Neural cell (in vitro differentiated cells): Measurements from ENCODE around the gene BTF3L4. TPM values are rescaled to one million over a fixed set of nuclear protein-coding genes. Genes with fewer than 3 reads are reported as not detected.

ENCODE experiments used
- H2AFZ ChIP-seq: fragments of 200-600, 300-800 bp; sonication (generic), shearing (Covaris generic); 2 replicates; pipeline ENCODE4 v1.6.0; 2014; ENCODE audit warnings: low read depth, mild to moderate bottlenecking, antibody characterized with exemption, low read length, moderate library complexity
- H3F3A ChIP-seq: fragments of 200-600 bp; shearing (Covaris generic); 2 replicates; pipeline ENCODE4 v1.6.1; 2016; ENCODE audit warnings: mild to moderate bottlenecking, moderate library complexity, mixed read lengths, antibody characterized with exemption, low read length; ENCODE audit not compliant: insufficient read depth, poor library complexity, severe bottlenecking
- H3K27ac ChIP-seq: fragments of 200-600, 300-800 bp; sonication (generic), shearing (Covaris generic); 2 replicates; pipeline ENCODE4 v1.5.1; 2014; ENCODE audit warnings: mild to moderate bottlenecking, low read length, moderate library complexity
- H3K27me3 ChIP-seq: fragments of 300-800, 200-600 bp; sonication (generic), shearing (Covaris generic); 2 replicates; pipeline ENCODE4 v1.6.0; 2014; ENCODE audit warnings: mild to moderate bottlenecking, low read depth, low read length, moderate library complexity; ENCODE audit not compliant: insufficient read depth
- H3K36me3 ChIP-seq: fragments of 300-800, 200-600 bp; sonication (generic), shearing (Covaris generic); 2 replicates; pipeline ENCODE4 v1.5.1; 2014; ENCODE audit warnings: mild to moderate bottlenecking, antibody characterized with exemption, low read length, moderate library complexity; ENCODE audit not compliant: insufficient read depth
- H3K4me2 ChIP-seq: fragments of 300-800, 200-600 bp; sonication (generic), shearing (Covaris generic); 2 replicates; pipeline ENCODE4 v1.6.0; 2014; ENCODE audit warnings: mild to moderate bottlenecking, low read length
- H3K4me3 ChIP-seq: fragments of 300-800, 200-600 bp; sonication (generic), shearing (Covaris generic); 2 replicates; pipeline ENCODE4 v1.5.1; 2014; ENCODE audit warnings: mild to moderate bottlenecking, low read length, moderate library complexity
- H3K79me2 ChIP-seq: fragments of 200-600 bp; shearing (Covaris generic); replicated peaks from 2 replicates; pipeline ENCODE4 v1.6.0; 2014; ENCODE audit warnings: mild to moderate bottlenecking, low read length, moderate library complexity; ENCODE audit not compliant: insufficient read depth
- H3K9ac ChIP-seq: fragments of 300-800, 200-600 bp; sonication (generic), shearing (Covaris generic); 2 replicates; pipeline ENCODE4 v1.6.1; 2016; ENCODE audit warnings: mild to moderate bottlenecking, low read length, mixed read lengths
- H3K9me2 ChIP-seq: fragments of 200-600 bp; shearing (Covaris generic); 2 replicates; pipeline ENCODE4 v1.6.1; 2016; ENCODE audit warnings: mild to moderate bottlenecking, low read length, mixed read lengths; ENCODE audit not compliant: insufficient read depth
- H3K9me3 ChIP-seq: fragments of 200-600, 300-800 bp; sonication (generic), shearing (Covaris generic); 2 replicates; pipeline ENCODE4 v1.6.1; 2016; ENCODE audit warnings: mild to moderate bottlenecking, mixed run types, low read length, moderate library complexity, mixed read lengths
- H4K20me1 ChIP-seq: fragments of 200-600 bp; shearing (Covaris generic); 2 replicates; pipeline ENCODE4 v1.6.1; 2016; ENCODE audit warnings: mild to moderate bottlenecking, mixed run types; ENCODE audit not compliant: insufficient read depth
- EP300 ChIP-seq: fragments of 450-650 bp; conservative IDR thresholded peaks from 2 replicates; pipeline ENCODE4 v1.6.1; 2014; ENCODE audit warnings: antibody characterized with exemption, mild to moderate bottlenecking, moderate library complexity; ENCODE audit not compliant: poor library complexity, severe bottlenecking
- EZH2 ChIP-seq: fragments of 200-600, 300-800 bp; shearing (Covaris generic), sonication (generic); IDR thresholded peaks from 2 replicates; pipeline ENCODE4 v1.6.1; 2014; ENCODE audit warnings: antibody characterized with exemption, low read length, borderline replicate concordance, mild to moderate bottlenecking; ENCODE audit not compliant: insufficient read depth, poor library complexity, severe bottlenecking
- MXI1 ChIP-seq: fragments of 450-650 bp; conservative IDR thresholded peaks from 2 replicates; pipeline ENCODE4 v1.6.1; 2014; ENCODE audit warnings: antibody characterized with exemption, mild to moderate bottlenecking; ENCODE audit not compliant: poor library complexity, severe bottlenecking
- POLR2AphosphoS5 ChIP-seq: IDR thresholded peaks from 2 replicates; pipeline ENCODE4 v1.6.1; 2012
- RAD21 ChIP-seq: fragments of 450-650 bp; conservative IDR thresholded peaks from 2 replicates; pipeline ENCODE4 v1.6.1; 2014; ENCODE audit warnings: antibody characterized with exemption, mild to moderate bottlenecking, moderate library complexity
- SMC3 ChIP-seq: fragments of 450-650 bp; conservative IDR thresholded peaks from 2 replicates; pipeline ENCODE4 v1.6.1; 2014; ENCODE audit warnings: antibody characterized with exemption, mild to moderate bottlenecking, moderate library complexity; ENCODE audit not compliant: poor library complexity
- TAF1 ChIP-seq: IDR thresholded peaks from 2 replicates; pipeline ENCODE4 v1.6.1; 2012; ENCODE audit warnings: low read depth
- polyA plus RNA-seq: library from polyadenylated mRNA; depleted of rRNA; stranded (reverse); fragments of >200 nt; gene quantifications from 2 replicates; pipeline ENCODE4 v1.2.3, GENCODE V29; 2014
- TF ChIP-seq, protein P1 (sequence below): fragments of 450-650 bp; IDR thresholded peaks from 2 replicates; pipeline ENCODE4 v1.5.1; 2014; ENCODE audit warnings: antibody characterized with exemption, mild to moderate bottlenecking, moderate library complexity; ENCODE audit not compliant: poor library complexity, severe bottlenecking
- TF ChIP-seq, protein P2 (sequence below): IDR thresholded peaks from 2 replicates; pipeline ENCODE4 v1.6.1; 2012; ENCODE audit warnings: borderline replicate concordance

Gene BTF3L4
- polyA plus RNA-seq, 1 donor from 2014 or later, result 355 TPM

DNA sequence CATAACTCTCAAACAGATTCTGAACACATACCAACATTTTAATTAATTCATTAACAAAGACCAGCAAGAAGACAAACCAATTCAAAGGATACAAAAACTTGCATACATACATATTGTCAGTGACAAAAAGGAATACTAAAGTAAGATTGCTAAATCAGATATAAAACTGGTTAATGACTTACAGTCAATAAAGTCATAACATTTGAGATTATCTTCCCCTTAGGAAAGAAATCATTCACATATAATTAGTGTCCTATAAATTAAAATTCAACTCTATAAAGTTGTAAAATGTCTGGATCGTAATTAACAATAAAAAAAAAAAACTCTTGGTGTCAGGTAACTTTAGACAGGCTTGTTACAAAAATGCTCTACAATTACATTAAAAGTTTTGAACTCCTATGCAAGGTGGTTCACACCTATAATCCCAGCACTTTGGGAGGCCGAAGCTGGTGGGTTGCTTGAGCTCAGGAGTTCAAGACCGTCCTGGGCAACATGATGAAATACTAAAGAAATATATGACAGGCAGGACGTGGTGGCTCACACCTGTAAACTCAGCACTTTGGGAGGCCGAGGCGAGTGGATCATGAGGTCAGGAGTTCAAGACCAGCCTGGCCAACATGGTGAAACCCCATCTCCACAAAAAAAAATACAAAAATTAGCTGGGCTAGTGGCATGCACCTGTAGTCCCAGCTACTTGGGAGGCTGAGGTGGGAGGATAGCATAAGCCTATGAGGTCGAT, 47.9 kb upstream of the BTF3L4 start:
- no peak overlapping the region for H3K4me2 ChIP-seq
- no peaks in the 10 kb centered on the region for H4K20me1 ChIP-seq
- no peak overlapping the region for H3K9ac ChIP-seq
- no peak overlapping the region for H3K4me3 ChIP-seq
- no peak overlapping the region for H3K27ac ChIP-seq
- no peaks in the 10 kb centered on the region for H3K9me3 ChIP-seq
- no peaks in the 10 kb centered on the region for H3K79me2 ChIP-seq
- no peaks in the 10 kb centered on the region for H3K9me2 ChIP-seq
- no peaks in the 10 kb centered on the region for H3K27me3 ChIP-seq
- TF ChIP-seq, protein P1, sequence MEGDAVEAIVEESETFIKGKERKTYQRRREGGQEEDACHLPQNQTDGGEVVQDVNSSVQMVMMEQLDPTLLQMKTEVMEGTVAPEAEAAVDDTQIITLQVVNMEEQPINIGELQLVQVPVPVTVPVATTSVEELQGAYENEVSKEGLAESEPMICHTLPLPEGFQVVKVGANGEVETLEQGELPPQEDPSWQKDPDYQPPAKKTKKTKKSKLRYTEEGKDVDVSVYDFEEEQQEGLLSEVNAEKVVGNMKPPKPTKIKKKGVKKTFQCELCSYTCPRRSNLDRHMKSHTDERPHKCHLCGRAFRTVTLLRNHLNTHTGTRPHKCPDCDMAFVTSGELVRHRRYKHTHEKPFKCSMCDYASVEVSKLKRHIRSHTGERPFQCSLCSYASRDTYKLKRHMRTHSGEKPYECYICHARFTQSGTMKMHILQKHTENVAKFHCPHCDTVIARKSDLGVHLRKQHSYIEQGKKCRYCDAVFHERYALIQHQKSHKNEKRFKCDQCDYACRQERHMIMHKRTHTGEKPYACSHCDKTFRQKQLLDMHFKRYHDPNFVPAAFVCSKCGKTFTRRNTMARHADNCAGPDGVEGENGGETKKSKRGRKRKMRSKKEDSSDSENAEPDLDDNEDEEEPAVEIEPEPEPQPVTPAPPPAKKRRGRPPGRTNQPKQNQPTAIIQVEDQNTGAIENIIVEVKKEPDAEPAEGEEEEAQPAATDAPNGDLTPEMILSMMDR, result no peak
- TF ChIP-seq TAF1 (no peak), RAD21 (no peak), EP300 (no peak), MXI1 (no peak), SMC3 (no peak), POLR2AphosphoS5 (no peak), EZH2 (no peak)
- TF ChIP-seq, protein P2, sequence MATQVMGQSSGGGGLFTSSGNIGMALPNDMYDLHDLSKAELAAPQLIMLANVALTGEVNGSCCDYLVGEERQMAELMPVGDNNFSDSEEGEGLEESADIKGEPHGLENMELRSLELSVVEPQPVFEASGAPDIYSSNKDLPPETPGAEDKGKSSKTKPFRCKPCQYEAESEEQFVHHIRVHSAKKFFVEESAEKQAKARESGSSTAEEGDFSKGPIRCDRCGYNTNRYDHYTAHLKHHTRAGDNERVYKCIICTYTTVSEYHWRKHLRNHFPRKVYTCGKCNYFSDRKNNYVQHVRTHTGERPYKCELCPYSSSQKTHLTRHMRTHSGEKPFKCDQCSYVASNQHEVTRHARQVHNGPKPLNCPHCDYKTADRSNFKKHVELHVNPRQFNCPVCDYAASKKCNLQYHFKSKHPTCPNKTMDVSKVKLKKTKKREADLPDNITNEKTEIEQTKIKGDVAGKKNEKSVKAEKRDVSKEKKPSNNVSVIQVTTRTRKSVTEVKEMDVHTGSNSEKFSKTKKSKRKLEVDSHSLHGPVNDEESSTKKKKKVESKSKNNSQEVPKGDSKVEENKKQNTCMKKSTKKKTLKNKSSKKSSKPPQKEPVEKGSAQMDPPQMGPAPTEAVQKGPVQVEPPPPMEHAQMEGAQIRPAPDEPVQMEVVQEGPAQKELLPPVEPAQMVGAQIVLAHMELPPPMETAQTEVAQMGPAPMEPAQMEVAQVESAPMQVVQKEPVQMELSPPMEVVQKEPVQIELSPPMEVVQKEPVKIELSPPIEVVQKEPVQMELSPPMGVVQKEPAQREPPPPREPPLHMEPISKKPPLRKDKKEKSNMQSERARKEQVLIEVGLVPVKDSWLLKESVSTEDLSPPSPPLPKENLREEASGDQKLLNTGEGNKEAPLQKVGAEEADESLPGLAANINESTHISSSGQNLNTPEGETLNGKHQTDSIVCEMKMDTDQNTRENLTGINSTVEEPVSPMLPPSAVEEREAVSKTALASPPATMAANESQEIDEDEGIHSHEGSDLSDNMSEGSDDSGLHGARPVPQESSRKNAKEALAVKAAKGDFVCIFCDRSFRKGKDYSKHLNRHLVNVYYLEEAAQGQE, result no peak
- no peaks in the 10 kb centered on the region for H3K36me3 ChIP-seq
- no peak overlapping the region for H2AFZ ChIP-seq
- no peaks in the 10 kb centered on the region for H3F3A ChIP-seq

DNA sequence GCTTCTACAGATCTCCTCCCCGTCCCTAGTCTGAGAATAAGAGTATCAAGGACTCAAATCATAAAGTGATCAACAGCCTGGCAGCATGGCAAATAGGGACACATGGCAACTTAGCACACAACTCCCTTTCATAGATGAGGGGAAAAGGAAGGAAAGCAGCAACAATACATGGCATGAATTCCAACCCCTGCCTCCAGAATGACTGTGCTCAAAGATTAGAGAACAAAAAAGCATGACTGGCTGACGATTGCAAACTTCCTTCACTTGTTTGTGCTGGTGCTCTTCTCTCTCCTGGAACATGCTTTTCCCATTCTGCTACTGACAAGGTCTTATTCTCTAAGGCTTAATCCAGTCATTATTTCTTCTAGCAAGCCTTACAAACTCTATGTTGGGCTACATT, 34.0 kb upstream of the BTF3L4 start:
- Histone ChIP-seq H3K36me3 (no peaks in the 10 kb centered on the region), H2AFZ (no peak overlapping the region), H3K9me2 (no peaks in the 10 kb centered on the region), H3K27me3 (no peaks in the 10 kb centered on the region), H3K9ac (no peak overlapping the region), H4K20me1 (no peaks in the 10 kb centered on the region), H3K4me2 (no peak overlapping the region), H3F3A (no peaks in the 10 kb centered on the region), H3K4me3 (no peak overlapping the region), H3K27ac (no peak overlapping the region), H3K79me2 (no peaks in the 10 kb centered on the region), H3K9me3 (no peaks in the 10 kb centered on the region)
- TF ChIP-seq MXI1 (no peak), EZH2 (no peak), EP300 (no peak), RAD21 (no peak), SMC3 (no peak), POLR2AphosphoS5 (no peak), TAF1 (no peak)
- TF ChIP-seq, protein P1, result no peak
- TF ChIP-seq, protein P2, result no peak
